Nucleus accumbens (tissue), 56 donors: ENCODE results near the gene GNA12.
"Not testable (repeated sequence)": the region's sequence is repeated elsewhere in the genome, so short reads cannot be mapped to it uniquely, and the experiment has no call there.

ENCODE experiments used
- DNase-seq, 56 donors: peaks; one replicate each; lab custom pipeline; 2025; lab: John Stamatoyannopoulos, UW

Gene GNA12

GRCh38 chr7:2864999-2865670 lies 21.0 kb upstream of the GNA12 start:
- peak in 39 of 56 donors; percentile 4 to 83 (median 36) for DNase-seq

GRCh38 chr7:2864204-2864985 lies 20.3 kb upstream of the GNA12 start:
- DNase-seq = no peak

GRCh38 chr7:2863461-2864066 lies 19.5 kb upstream of the GNA12 start:
- peak in 15 of 56 donors; percentile 6 to 45 (median 25) for DNase-seq

GRCh38 chr7:2862831-2863361 lies 18.8 kb upstream of the GNA12 start:
- no peak for DNase-seq

- DNase-seq = no peak
Measured at GRCh38 chr7:2861509-2861908, 17.4 kb upstream of the GNA12 start.

- no peak for DNase-seq
Measured at GRCh38 chr7:2860627-2861133, 16.6 kb upstream of the GNA12 start.

- DNase-seq = no peak
Measured at GRCh38 chr7:2859952-2860351, 15.8 kb upstream of the GNA12 start.

- no peak for DNase-seq
Measured at GRCh38 chr7:2858621-2859020, 14.5 kb upstream of the GNA12 start.

- DNase-seq = no peak
Measured at GRCh38 chr7:2856388-2857169, 12.5 kb upstream of the GNA12 start.

GRCh38 chr7:2855386-2855785 lies 11.3 kb upstream of the GNA12 start:
- no peak for DNase-seq

GRCh38 chr7:2853552-2853951 lies 9.4 kb upstream of the GNA12 start:
- DNase-seq = not testable (repeated sequence)

- no peak for DNase-seq
Measured at GRCh38 chr7:2853147-2853546, 9.0 kb upstream of the GNA12 start.

GRCh38 chr7:2851497-2851896 lies 7.4 kb upstream of the GNA12 start:
- no peak for DNase-seq

GRCh38 chr7:2849941-2850766 lies 6.0 kb upstream of the GNA12 start:
- DNase-seq = no peak

GRCh38 chr7:2845034-2845592 lies 1.0 kb upstream of the GNA12 start:
- DNase-seq = no peak

GRCh38 chr7:2843711-2844152 lies 376 bp downstream of the GNA12 start:
- peak in 5 of 56 donors; percentile 12 to 51 (median 20) for DNase-seq

- DNase-seq = no peak
Measured at GRCh38 chr7:2843191-2843685, 870 bp downstream of the GNA12 start.

- DNase-seq = no peak
Measured at GRCh38 chr7:2841907-2842306, 2.2 kb downstream of the GNA12 start.

GRCh38 chr7:2840458-2840857 lies 3.6 kb downstream of the GNA12 start:
- no peak for DNase-seq
